Esophagus squamous epithelium (tissue), 4 donors: Measurements from ENCODE around the gene DNAH2.
A peak's percentile ranks its signal among the peaks of the same experiment; 100 is the strongest.

Experiments used
- CTCF ChIP-seq, 6 experiments: fragments of 450-650 bp in 4 of 6; fragments of 200-600 bp in 2 of 6; sonication (generic) in 2 of 6; IDR thresholded peaks; one replicate each; pipeline ENCODE4 v1.5.1; 2016 to 2019; ENCODE audit warnings: antibody characterized with exemption in 6 of 6, mild to moderate bottlenecking in 4 of 6, moderate library complexity in 4 of 6
- POLR2A ChIP-seq, 4 donors: fragments of 450-650 bp; IDR thresholded peaks; one replicate each; pipeline ENCODE4 v1.6.1; 2017; ENCODE audit warnings: antibody characterized with exemption in 4 of 4, mild to moderate bottlenecking in 4 of 4, moderate library complexity in 3 of 4

GRCh38 chr17:7685533-7686221, 31.9 kb upstream of the DNAH2 start:
- TF ChIP-seq POLR2A (IDR thresholded peaks at IDR 0.05): peak in 3 of 4 donors; percentile 26 to 68 (median 50)
- peak in 1 of 6 experiments; percentile 8 for TF ChIP-seq CTCF (IDR thresholded peaks at IDR 0.05)
